Activated CD4-positive, alpha-beta T cell treated with anti-CD3 and anti-CD28 coated beads, Interleukin-10, Interleukin-2, amounts not matched to agents 100 ng/mL and 50 ng/mL, durations not matched to agents 16 hours and 8 hours (primary cell): ENCODE results near the gene RNF167.

Experiments
- DNase-seq: peaks from one replicate; pipeline ENCODE4 v3.0.0-alpha.2; 2020

Gene RNF167

DNA sequence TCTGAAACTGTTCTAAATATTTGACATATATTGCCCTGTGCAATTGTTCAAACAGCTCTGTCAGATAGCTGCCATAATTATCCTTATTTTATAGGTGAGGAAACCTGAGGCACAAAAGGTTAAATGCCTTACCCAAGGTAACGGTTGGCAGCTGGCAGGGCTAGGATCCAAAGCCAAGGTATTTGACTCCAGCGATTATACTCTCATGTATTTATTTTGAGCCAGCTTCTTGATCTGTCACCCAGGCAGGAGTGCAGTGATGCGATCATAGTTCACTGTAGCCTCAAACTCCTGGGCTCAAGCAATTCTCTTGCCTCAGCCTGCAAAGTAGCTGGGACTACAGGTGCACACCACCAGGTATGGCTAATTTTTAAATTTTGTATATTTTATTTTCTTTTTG is 18.0 kb downstream of the RNF167 start:
- DNase-seq: no peak

DNA sequence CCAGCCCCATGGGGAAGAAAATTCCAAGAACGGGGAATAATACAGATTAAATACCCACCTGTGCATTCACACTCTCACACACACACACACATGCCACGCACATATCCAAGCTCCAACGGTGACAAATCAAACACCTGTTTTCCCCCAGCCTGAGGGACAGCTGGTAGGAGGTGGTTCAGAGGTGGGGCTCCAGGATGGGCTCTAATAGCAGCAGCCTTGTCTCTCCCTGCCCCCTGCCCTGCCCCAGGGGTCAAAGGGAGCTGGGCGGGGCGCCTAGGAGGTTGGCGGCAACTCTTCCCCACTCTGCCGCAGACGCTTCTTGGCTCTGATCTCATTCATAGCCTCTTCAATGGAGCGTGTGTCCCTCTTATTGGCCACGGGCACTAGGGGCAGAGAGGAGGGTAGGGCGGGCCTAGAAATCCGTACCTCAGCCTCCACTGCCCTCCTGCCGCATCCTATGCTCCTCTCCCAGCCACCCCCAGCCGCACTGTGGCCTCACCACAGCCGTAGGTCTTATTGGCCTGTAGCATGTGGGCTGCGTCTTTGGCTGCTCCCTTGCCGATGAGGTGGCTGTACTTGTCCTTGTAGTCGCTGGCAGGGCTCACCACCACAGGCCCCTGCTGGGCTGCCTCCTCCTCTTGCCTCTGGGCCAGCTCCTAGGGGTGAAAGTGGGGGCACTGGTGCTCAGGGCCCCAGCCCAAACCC is 19.3 kb downstream of the RNF167 start:
- no peak for DNase-seq

- DNase-seq: no peak
Measured at GRCh38 chr17:4960279-4960922, 20.3 kb downstream of the RNF167 start.

- DNase-seq: no peak
Measured at GRCh38 chr17:4965311-4965986, 25.4 kb downstream of the RNF167 start.

DNA sequence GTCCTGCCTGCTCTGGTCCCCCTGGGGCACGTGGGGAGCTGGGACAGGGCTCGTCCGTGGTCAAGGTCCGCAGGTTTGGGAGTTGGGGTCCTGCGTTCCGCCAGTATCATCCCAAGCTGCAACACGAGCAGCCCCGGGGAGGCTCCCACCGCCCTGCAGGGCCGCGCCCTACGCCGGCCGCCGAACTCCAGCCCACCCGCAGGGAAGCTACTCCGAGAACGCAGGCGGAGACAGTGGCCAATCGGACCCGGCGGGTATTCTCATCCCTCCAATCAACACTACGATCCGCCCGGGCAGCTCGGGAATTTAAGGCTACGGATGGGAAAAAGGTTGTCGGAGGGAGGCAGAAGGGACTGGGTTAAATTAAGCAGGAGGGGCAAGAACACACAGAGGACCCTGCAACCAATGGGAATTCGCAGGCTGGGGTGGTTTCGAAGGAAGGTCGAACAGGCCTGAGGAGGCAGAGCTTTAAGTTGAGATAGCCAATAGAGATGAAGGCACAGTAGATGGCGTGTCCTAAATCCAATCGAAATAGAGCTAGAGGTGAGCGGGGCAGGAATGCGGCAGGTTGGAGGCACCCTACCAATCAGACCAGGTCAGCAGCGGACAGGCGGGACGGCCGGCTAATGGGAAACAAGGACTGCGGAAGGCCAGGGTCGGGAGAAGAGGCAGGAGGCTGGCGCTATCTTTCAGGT is 26.9 kb downstream of the RNF167 start:
- DNase-seq: peak; percentile 99

DNA sequence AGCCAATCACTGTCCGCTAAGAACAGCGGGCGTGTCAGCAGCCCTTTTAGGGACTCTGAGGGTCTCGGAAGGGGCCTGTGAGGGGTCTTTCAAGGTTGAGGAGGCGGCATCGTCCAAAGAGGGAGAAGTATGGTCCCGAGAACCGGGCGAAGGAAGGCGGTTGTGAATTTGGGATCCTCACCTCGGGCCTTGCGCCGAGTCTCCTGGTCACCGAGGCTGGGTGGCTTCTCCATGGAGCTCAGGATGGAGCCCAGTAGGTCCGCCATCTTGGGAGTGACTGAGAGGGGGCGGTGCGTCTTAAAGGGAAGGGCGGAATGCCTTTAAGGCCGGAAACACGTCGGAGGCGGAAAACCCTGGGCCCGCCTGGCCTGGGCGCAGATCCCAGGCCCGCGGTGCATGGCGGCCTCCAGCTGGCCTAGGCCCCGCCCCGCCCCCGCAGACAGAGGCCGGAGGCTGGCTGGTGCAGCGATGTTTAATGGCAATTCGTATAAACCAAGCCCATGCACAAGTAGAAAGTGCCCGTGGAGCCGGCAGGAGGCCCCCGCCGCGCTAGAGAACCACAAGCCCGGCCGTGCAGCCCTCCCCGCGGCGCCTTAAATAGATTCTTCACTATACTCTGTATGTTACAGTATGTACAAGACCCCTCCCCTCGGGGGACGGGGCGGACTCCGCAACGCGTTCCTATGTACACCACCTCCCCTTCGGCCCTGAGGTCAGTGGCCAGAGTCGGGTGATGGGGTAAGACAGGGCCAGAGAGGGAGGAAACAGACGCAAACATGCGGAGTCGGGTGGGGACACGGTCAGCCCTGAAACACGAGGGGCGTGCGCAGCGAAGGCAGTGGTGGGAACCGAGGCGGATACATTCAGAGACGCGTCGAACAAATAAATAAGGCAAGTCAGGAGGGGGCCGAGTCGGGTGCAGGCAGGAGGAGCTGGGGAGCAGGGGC is 27.7 kb downstream of the RNF167 start, which contains the start of gene SPAG7:
SPAG7 (minus strand) TSS at position 279 of the 947 bp plus-strand sequence; CDS start at position 266, 13 bp downstream.
- peak; percentile 95 for DNase-seq

GRCh38 chr17:4968486-4969046 is 28.5 kb downstream of the RNF167 start:
- peak; percentile 38 for DNase-seq

- DNase-seq: peak; percentile 87
Measured at GRCh38 chr17:4969047-4969550, 29.0 kb downstream of the RNF167 start.

GRCh38 chr17:4969551-4970173 is 29.6 kb downstream of the RNF167 start:
- DNase-seq: peak; percentile 28

- DNase-seq: no peak
Measured at GRCh38 chr17:4970273-4970672, 30.2 kb downstream of the RNF167 start.

DNA sequence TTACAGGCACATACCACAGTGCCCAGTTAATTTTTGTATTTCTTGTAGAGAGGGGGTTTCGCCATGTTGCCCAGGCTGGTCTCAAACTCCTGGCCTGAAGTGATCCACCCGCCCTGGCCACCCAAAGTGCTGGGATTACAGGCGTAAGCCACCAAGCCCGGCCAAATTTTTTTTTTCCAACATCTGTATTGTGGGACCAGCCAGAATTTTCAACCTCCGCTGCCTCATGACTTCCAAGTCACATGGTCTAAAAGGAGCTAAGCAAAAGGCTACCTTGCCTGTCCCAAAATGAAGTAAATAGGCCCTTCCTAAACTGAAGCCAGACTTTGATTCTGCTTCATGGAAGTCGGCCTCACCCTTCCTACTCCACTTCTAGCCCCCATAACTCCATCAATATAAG is 31.8 kb downstream of the RNF167 start:
- DNase-seq: no peak

- no peak for DNase-seq
Measured at GRCh38 chr17:4972322-4972721, 32.3 kb downstream of the RNF167 start.

GRCh38 chr17:4972752-4973151 is 32.7 kb downstream of the RNF167 start:
- DNase-seq: no peak

DNA sequence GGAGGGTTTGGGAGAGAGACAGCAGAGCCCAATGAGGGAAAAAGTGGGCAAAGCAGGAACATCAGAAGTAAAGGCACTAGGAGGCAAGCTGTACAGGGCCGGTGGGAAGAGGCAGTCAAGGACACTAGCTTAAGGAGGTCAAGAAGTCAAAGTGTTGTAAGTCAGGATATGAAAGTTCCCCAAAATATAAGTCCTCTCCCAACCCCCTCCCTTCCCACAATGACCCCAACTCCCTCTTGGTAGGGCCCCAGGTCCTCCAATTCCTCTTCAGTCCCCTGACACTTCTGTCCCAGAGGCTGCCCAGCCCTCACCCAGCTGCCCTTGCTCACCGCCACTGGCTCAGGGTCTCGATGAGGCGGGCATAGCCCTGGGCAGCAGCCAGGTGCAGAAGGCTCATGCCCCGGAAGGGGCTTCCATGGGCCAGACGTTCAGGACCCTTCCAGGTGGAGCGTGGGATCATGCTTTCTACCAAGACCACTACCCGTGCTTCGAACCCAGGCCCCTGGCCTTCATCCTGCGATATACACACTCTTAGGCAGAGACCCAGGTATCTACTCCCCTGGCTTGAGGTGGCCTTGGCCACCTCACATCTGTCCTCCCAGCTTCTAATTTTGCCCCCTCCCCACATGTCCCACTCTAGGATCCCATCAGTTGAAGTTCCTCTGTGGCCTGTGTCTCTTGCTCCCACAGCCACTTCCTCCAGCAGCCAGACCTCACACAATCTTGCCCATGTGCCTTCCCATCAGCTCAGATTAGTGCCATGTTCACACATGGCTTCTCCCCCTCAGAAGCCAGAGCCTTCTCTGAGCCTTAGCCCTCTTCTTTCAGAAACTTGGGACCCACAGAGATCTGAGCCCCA is 33.4 kb downstream of the RNF167 start:
- no peak for DNase-seq

DNA sequence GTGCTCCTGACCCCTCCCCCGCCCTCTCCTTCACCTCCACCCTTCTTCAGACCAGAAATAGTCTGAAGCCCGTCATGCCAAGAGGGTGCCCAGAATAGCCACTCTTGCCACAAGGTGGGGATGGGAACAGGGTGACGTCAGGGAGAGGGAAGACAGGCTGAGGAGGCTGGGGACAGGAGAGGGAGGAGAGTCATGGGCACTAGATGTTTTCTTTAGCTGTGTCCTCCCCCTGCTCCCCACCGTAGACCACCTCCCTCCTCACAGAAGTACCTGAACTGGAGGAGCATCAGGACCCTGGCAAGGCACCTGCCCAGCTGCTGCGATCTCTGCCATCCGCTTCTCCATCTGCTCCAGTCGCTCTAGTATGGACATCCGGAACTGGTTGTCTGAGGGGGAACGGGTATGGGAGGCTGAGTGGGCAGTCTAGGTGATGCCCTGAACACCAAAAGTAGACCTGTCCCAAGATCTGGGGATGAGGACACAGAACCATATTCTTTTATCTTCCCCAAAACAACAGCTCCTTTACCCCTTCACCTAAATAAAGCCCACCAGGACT is 34.1 kb downstream of the RNF167 start:
- DNase-seq: no peak

DNA sequence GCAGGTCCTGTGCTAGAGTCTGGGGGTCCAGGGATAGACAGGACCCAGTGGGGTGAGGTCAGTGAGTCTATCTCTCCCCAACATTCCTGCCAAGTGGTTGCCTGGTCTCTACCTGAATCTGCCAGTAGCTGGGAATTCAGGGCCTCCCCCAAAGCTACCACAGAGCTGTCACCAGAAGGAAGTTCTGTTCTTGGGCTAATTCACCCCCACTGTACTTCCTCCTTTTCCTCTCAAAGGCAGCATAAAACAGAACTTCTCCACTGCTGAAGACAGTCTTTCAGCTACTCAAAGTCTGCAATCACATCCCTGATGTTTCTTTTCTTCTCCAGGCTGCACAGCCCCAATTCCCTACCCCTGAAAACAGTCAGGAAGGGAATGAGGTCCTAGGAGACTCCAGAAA is 38.7 kb downstream of the RNF167 start:
- DNase-seq: no peak

DNA sequence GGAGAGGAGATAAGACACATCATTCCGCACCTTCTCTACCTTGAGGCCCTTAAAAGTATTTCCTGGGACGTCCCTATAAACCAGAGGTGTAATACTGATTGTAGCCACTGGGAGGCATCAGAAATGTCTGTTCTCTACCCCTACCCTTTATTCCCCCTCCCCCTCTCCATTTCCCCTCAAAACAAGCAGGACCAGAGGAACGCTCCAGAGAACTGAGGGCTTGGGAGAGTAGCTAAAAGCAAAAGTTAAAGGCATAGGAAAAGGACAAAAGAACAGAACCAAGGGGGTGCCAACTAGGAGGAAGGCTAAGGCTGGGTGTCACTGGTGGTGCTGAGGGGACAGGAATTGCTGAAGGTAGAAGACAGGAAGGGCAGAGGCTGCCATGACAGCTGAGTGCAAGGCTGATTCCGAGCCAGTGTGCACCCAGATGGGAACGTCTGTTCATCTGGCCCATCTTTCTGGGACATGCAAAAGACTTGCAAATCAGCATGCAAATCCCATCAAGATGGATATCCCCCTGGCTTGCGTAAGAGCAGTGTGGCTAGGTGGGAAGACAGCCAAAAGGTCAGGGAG is 40.7 kb downstream of the RNF167 start:
- DNase-seq: peak; percentile 77

DNA sequence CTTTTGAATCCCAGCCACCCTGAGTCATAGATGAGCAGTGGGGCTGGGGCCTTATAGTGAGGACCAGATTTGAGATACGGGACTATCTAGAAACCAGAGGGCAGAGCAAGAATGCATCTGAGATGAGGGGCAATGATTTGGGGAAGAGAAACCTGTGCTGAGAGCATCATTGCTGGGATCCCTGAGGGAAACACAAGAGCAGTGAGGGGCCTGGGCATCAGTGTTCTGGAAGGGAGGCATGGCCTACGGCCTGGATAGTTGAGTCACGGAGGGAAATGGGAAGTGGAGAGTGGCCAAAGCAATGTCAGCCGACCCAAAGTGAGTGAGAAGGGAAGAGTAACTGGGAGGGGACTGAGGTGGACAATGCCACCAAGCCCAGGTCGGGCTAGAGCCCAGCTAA is 42.2 kb downstream of the RNF167 start:
- DNase-seq: no peak

GRCh38 chr17:4986403-4986802 is 46.3 kb downstream of the RNF167 start:
- no peak for DNase-seq
